ENCODE results near the gene HNRNPA2B1.
A peak's percentile ranks its signal among the peaks of the same experiment; 100 is the strongest.

DNA sequence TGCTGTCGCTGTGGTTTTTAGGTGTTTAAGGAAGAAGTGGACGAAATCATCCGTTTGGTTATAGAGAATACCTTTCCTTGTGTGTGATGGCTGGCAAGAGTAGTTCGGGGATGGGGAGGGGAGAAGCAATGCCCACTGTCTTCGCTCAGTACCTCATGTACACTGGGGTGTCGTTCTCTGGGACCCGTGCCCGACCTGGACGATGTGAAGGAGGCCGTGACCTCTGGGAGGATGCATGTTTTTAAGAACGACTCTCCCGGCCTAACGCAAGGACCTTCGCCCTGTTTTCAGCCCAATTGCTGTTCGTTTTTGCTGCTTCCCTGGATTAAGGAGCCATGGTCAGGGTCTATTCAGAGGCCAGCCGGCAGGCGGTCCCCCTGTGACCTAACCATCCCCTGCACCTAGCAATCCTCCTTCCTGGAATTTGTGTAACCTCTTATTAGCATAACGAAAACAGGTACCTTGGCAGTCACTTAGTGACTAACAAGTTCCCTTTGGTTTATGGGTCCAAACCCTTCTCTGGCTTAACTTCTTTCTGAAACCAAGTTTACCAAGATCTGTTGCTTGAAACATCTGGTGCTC is 47.2 kb downstream of the HNRNPA2B1 start:
- TF ChIP-seq, protein P1, sequence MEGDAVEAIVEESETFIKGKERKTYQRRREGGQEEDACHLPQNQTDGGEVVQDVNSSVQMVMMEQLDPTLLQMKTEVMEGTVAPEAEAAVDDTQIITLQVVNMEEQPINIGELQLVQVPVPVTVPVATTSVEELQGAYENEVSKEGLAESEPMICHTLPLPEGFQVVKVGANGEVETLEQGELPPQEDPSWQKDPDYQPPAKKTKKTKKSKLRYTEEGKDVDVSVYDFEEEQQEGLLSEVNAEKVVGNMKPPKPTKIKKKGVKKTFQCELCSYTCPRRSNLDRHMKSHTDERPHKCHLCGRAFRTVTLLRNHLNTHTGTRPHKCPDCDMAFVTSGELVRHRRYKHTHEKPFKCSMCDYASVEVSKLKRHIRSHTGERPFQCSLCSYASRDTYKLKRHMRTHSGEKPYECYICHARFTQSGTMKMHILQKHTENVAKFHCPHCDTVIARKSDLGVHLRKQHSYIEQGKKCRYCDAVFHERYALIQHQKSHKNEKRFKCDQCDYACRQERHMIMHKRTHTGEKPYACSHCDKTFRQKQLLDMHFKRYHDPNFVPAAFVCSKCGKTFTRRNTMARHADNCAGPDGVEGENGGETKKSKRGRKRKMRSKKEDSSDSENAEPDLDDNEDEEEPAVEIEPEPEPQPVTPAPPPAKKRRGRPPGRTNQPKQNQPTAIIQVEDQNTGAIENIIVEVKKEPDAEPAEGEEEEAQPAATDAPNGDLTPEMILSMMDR (IDR thresholded peaks at IDR 0.05): peak in 1 of 5 experiments; percentile 15
- no peak for TF ChIP-seq POLR2A (IDR thresholded peaks at IDR 0.05)

All from transverse colon (tissue), 3 donors.